Measurements from ENCODE around the gene CENPM. TPM values are rescaled to one million over a fixed set of nuclear protein-coding genes. Genes with fewer than 3 reads are reported as not detected.
A peak's percentile ranks its signal among the peaks of the same experiment; 100 is the strongest.
"Not testable (repeated sequence)": the region's sequence is repeated elsewhere in the genome, so short reads cannot be mapped to it uniquely, and the experiment has no call there.

The CENPM gene
- total RNA-seq, 2 donors from 2014 or later, result not detected

DNA sequence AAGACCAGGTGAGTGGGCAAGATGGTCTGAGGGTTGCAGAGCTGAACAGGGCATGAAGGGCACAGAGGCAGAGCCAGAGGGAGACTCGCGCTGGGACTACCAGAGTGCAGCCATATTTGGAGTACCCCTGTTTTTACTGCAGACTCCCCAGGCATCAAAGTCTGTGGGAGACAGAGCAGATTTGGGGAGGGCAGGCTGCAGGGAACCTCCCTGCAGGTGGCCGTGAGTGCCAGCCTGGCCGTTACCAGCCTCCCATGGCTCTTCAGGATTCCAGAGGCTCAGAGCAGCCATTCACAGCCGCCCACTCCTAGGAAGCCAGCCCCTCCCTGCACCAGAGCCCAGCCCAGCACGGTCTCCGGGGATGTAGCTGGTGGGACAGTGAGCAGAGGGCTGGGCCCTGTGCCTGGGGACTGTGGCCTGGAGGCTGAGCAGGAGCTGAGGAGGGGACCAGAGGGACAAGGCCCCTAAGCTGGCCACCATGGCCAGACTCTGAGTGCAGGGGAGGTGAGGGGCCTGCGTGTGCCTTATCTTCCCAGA lies 22.2 kb upstream of the CENPM start, which contains the start of gene SEPTIN3:
TSS of gene SEPTIN3 (plus strand) at position 334 of the 537 bp plus-strand sequence. CDS start 2,050 bp downstream, outside the sequence.
- DNase-seq (ENCODE audit: low spot score), result no peak
- intact Hi-C loops (cut with DNase I), result loop anchor here in 1 of 2 donors (10.0 kb wide), 1 partner anchor 466 kb away; the partner anchor contains the start of gene NFAM1

DNA sequence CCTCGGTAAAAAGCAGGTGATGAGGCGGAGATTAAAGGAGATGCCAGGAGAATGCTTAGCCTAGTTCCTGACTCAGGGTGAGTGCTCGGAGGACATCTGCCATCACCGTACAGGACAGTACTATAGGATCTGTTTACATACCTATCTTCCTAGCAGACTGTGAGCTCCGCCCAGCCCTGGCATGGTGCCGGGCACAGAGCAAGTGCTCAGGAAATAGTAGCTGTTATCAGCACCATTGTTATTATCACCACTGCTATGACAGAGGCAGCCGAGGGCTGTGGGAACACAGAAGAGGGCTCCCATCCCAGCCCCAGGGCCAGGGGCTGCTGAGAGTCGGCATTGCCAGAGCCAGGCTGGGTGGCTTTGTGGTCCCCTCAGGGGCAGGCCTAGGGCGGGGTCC lies 21.6 kb upstream of the CENPM start:
- intact Hi-C loops (cut with DNase I), result loop anchor here in 1 of 2 donors (10.0 kb wide), 1 partner anchor 466 kb away; the partner anchor contains the start of gene NFAM1
- DNase-seq (ENCODE audit: low spot score), result no peak

DNA sequence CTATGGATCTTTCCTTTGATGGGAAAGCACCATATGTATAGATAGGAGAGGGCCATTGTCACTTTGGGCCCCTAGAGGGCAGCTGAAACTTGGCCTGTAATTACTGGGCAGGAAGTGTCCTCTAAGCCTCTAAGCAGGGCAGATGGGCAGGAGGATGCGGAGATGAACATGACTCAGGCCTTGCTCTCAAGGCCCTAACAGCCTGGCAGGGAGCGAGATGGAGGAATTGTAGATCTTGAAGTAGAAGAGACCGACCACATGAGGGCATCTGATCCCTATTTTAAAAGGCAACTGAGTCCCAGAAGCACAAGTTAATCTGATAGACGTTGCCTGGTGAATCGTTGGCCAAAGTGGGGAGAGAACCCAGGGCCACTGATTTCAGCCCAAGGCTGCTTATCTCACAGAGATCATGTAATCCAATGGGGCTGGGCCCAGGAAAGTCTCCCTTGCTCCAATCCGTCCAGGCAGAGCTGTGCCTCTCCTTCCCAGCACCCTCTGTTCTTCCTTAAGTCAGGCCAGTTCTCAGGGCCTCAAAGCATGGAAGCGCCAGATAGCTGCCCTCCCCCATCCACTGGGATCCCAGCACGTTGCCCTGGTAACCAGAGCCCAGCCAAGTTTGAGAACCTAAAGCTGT lies 19.8 kb upstream of the CENPM start:
- intact Hi-C loops (cut with DNase I), result loop anchor here in 1 of 2 donors (10.0 kb wide), 1 partner anchor 468 kb away; the partner anchor contains the start of gene NFAM1
- no peak for DNase-seq (ENCODE audit: low spot score)

DNA sequence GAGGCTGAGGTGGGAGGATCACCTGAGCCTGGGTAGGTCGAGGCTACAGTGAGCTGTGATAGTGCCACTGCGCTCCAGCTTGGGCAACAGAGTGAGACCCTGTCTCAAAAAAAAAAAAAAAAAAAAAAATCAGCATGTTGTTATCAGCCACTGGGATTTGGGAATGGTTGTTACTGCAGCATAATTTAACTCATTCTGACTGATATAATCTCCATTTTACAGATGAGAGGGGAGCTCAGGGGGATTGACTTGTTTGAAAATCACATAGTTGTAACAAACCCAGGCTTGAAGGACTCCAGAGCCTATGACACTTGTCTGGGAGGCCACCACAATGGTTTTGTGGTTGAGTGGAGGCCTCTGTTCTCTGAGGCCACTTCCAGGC lies 19.3 kb upstream of the CENPM start:
- intact Hi-C loops (cut with DNase I), result loop anchor here in 1 of 2 donors (10.0 kb wide), 1 partner anchor 469 kb away; the partner anchor contains the start of gene NFAM1
- no peak for DNase-seq (ENCODE audit: low spot score)

DNA sequence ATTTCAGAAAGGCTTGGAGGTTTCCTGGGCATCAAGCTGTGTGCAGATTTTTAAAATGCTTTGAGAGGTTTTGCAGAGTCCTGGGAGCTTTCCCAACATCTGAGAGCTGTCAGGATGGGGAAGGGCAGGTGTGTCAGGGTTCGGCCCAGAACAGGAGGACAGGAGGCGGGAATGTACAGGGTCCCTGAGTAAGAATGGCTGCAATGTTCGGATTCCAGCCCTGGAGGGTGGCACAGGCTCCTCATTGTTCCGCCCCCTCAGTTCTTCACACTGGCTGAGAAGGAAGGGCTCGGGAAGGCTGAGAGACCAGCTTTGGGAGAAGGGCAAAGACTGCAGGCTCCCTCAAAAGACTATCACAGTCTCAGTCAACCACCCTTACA lies 17.1 kb upstream of the CENPM start:
- DNase-seq (ENCODE audit: low spot score), result no peak
- intact Hi-C loops (cut with DNase I), result loop anchor here in 1 of 2 donors (10.0 kb wide), 1 partner anchor 471 kb away; the partner anchor contains the start of gene NFAM1

DNA sequence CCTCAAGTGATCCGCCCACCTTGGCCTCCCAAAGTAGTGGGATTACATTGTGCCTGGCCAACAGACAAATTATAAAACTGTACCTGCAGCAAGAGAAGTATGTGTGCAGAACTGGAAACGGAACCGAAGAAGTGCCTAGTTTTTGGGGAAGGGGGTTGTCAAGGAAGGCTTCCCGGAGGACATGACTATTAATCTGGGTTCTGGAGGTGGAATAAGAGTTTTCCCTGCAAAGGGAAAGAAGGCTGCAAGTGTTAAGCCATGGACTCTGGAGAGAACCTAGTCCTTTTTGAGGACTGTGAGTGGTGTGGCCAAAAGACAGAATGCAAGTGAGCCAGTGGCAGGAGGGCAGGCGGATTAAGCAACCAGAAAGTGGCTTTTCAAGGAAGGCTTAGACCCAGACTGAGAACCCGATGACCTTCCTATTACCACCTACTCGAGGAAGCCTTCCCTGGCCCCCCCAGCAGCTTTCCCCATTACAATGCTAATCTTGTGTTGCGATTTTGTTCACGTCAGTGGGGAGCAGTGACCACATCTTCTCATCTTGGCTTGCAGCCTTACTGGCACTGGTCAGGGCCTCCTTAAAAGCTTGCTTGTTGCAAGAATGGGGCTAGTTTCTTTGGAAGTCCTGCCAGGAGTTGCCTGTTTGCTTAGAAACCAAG lies 16.6 kb upstream of the CENPM start:
- no peak for DNase-seq (ENCODE audit: low spot score)
- intact Hi-C loops (cut with DNase I), result loop anchor here in 1 of 2 donors (10.0 kb wide), 1 partner anchor 471 kb away; the partner anchor contains the start of gene NFAM1

DNA sequence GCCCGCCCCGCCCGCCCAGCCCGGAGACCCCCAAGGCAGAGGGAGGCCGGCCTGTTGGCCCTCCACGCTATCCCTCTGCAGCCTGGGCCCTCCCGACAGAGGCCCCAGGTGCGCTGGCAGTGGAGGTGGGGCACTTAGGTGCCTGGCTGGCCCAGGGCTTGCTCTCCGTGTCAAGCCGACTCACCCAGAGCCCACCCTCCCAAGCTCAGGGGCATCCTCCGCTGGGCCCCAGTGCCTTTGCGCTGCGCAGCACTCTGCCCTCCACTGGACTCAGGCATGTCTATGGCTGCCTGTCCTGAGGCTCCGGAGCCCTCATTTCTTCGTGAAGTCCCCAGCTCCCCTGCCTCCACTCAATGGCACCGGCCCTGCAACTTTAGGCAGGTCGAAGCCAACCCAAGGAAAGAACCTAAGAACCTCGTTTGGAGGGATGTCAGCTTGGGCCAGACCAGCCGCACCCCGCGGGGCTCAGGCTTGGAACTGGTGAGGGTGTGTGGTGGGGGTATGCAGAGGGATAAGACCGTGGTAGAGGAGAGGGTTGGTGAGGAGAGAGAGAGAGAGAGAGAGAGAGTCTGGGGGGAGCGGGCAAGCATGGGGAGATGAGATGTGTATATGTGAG lies 11.1 kb upstream of the CENPM start:
- intact Hi-C loops (cut with DNase I), result no loop called here
- DNase-seq (ENCODE audit: low spot score), result no peak

DNA sequence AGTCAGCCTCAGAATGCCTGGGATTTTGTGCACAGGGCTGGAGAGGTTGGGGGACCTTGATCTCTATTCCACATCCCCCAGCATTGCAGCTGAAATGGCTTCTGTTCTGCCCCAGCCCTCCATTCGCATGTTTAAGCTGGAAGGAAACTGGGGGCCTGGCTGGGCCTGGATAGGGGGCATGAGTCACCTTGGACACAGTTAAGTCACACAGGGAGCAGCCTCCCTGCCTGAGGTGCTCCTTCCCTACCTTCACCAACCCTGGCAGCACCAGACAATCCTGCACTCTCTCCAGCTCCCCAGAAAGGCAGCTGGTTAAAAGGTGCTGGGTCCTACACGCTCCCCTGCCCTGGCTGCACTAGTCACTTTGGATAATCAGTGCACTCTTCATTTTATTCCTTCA lies 5.8 kb upstream of the CENPM start:
- intact Hi-C loops (cut with DNase I), result no loop called here
- DNase-seq (ENCODE audit: low spot score), result no peak

DNA sequence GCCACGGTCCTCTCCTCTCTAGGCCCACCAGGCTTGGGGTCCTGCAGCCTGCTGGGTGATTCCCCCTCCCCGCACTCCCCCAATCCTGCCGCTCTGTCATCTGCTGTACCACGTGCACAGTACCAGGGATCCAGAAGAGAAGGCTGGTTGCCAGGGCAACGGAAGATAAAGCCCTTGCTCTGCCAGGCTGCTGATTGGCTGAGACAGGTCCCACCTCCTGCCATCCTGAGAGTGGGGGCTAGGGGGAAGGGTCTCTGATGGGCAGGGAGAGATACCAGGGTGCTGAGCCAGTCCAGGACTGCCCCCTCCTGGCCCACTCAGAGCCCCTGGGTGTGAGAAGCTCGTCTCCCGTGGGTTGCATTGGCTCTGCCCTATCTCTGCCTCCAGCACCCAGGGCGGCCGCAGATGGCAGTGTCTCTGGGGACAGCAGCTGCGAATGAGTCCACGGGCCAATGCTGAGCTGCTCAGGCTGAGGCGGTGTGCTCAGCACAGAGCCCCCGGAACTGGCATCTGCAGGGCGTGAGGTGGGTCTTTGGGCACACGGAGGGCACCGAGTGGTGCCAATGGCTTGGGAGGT lies 5.0 kb upstream of the CENPM start, which contains the start of gene SMIM45:
TSS of gene SMIM45 (plus strand) at position 253 of the 577 bp plus-strand sequence.
- intact Hi-C loops (cut with DNase I), result no loop called here
- DNase-seq (ENCODE audit: low spot score), result no peak

DNA sequence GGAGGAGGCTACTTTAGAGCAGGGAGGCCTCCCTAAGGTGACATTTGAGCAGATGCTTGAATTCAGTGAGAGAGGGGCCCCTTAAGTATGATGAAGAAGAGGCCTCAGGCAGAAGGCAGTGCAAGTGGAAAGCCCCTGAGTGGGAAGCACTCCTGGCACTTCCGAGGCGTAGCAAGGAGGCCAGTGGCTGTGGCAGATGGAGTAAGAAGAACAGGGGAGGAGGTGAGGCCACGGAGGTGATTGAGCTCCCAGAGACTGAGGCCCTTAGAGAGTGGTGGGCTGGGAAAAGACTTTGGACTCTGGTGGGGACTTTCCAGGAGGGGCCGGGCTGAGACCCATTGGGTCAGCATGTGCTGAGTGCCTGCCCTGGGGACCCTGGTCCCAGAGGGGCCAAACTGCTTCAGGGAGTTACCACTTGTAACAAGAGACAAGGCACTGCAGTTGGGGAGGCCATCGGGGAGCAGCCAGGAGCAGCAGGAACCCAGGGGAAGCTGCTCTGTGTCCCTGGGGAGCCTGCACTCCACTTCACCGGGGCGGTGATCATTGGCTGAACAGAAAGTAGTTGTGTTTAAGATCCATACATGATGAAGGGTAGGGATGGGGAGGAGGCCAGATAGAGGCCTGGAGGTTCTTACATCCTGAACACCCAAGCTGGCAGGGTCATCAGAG lies 2.5 kb upstream of the CENPM start:
- no peak for DNase-seq (ENCODE audit: low spot score)
- intact Hi-C loops (cut with DNase I), result no loop called here

DNA sequence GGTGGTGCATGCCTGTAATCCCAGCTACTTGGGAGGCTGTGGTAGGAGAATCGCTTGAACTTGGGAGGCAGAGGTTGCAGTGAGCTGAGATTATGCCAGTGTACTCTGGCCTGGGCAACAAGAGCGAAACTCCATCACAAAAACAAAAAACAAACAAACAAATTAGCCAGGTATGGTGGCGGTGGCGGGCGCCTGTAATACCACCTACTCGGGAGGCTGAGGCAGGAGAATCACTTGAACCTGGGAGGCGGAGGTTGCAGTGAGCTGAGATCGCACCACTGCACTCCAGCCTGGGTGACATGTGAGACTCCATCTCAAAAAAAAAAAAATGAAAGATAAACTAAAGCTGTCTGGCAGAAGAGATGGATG lies 2.0 kb upstream of the CENPM start:
- DNase-seq (ENCODE audit: low spot score); intact Hi-C loops (cut with DNase I): not testable (repeated sequence)

DNA sequence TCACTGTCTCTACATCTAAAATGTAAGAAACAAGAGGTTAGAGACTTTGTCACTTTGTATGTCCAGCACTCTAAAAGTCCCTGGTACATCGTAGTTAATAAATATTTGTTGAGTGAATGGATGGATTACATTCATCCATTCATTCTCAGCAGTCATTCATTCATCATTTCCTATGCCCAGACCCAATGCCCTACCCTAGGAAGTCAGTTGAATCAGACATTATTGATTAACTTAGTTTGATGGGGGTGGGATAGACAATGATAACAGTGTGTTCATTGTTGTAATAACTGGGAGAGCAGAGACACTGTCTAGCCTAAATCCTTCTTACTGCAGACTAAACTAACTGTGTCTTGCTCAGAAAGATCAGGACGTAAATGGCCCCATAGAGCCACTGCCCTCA lies 1.2 kb upstream of the CENPM start:
- no peak for DNase-seq (ENCODE audit: low spot score)
- intact Hi-C loops (cut with DNase I), result no loop called here

DNA sequence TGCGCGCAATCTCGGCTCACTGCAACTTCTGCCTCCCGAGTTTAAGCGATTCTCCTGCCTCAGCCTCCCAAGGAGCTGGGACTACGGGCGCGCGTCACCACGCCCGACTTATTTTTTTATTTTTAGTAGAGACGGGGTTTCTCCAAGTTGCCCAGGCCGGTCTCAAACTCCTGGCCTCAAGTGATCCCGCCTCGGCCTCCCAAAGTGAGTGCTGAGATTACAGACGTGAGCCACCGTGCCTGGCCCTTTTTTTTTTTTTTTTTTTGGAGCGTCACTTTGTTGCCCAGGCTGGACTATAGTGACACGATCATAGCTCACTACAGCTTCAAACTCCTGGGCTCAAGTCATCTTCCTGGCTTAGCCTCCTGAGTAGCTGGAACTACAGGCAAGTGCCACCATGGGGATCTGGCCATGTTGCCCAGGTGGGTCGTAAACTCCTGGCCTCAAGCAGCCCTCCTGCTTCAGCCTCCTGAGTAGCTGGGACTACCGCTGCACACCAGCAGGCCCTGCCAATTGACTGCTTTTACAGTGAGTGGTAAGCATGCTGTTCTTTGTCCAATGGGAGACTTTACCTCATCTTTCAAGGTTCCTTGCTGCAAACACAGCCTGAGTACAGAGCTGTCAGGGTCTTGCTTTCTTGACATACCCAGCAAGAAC lies 600 bp upstream of the CENPM start:
- DNase-seq (ENCODE audit: low spot score), result no peak
- intact Hi-C loops (cut with DNase I), result no loop called here

DNA sequence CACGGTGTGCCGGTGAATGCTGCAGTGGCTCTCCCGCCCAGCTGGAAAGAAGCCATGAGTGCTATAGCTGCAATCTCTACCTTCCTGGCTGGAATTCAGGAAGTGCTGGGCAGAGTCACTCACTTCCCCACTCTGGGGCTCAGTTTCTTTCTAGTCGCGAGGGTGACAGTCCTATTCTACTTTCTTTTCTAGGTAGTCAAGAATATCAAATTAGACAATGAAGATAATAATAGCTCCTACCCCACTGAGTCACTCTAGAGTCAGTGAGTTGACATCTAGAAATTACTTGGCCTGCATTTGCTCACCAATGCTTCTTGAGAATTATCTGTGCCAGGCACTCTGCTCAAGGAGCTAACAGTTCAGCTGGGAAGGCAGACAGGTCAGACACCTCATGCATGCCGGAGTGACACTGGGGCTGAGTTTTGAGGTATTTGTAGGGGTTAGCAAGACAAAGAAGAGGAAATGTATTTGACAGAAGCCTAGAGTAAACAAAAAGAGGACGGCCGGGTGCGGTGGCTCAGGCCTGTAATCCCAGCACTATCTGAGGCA lies 3.2 kb downstream of the CENPM start:
- intact Hi-C loops (cut with DNase I), result loop anchor here (5.0 kb wide), 2 partner anchors 121 to 246 kb away; partner anchors contain the start of gene MEI1 (in 1 of the 2)
- DNase-seq (ENCODE audit: low spot score), result no peak

DNA sequence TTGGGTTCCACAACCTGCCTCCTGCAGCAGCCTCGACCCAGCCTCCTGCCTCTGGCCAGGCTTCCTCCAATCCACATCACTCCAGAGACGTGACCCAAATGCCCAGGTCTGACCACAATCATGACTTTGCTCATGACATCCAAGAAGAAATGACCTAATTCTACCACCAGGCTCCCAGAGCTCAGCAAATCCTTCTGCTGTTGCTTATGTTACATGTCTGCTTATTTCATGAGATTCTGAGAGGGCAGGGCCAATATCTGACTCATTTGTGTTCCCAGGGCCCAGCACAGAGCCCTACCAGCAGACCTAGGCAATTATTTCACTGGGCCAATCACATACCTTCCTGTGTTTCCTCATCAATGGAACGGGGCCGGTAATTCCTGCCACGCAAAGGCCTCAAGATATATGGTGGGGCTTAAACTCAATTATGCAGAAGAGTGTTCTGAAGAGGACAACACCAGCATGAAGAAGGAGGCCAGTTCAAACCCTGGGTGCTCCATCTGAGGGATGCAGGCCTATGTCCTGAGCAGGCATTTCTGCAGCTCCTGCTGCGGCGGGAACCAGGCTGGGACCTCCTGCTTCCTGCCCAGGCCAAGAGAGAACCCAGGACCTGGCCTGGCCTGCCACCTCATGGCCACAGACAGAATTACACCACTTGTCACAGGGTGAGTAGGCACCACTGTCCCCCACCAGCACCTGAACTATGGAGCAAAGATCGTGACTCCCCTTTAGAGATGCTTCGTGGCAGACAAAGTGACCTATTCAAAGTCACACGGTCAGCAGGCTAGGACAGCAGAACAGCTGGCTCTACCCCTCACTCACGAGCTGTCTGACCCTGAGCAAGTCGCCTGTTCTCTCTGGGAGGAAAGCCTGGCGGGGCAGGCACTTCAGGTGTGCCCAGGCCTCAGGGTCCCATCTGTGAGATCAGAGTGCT lies 5.9 kb downstream of the CENPM start:
- intact Hi-C loops (cut with DNase I), result loop anchor here (5.0 kb wide), 2 partner anchors 119 to 244 kb away; partner anchors contain the start of gene MEI1 (in 1 of the 2)
- DNase-seq (ENCODE audit: low spot score), result peak; percentile 95

DNA sequence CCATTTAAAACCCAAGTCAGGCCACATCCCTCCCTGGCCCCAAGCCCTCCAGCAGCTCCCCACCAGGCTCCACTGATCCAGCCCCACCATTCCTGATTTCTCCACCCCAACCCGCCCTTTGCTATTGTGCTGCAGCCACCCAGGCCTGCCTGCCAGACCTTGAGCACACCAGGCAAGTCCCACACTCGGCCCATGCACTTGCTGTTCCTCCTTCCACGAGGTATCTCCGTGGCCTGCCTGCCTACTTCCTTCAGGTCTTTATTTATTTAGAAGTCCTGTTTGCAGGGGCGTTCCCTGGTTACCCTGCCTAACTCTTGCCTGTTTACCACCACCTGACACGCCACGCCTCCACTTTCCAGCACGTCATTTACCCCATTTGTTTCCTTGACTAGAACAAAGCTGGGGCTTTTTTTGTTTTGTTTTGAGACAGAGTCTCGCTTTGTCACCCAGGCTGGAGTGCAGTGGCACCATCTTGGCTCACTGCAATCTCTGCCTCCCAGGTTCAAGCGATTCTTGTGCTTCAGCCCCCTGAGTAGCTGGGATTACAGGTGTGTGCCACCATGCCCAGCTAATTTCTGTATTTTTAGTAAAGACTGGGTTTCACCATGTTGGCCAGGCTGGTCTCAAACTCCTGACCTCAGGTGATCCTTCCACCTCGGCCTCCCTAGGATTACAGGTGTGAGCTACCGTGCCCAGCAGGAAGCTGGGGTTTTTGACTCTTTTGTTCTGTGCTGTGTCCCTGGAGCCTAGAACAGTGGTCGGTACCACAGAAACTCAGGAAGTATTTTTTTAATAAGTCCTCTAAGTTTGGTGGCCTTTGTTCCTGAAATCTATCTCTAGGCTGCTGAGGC lies 6.7 kb downstream of the CENPM start:
- intact Hi-C loops (cut with DNase I), result loop anchor here (5.0 kb wide), 2 partner anchors 118 to 243 kb away; partner anchors contain the start of gene MEI1 (in 1 of the 2)
- DNase-seq (ENCODE audit: low spot score), result peak; percentile 80
